Stimulated activated CD8-positive, alpha-beta memory T cell treated with anti-CD3 and anti-CD28 coated beads, Interleukin-4, amount 100 ng/mL, for 48 hours (primary cell): Measurements from ENCODE around the gene ORC2.
"Not testable (repeated sequence)": the region's sequence is repeated elsewhere in the genome, so short reads cannot be mapped to it uniquely, and the experiment has no call there.

Source experiments
- DNase-seq: peaks from one replicate; pipeline ENCODE4 v3.0.0-alpha.2; 2020

Gene ORC2

GRCh38 chr2:200963124-200963917, at the start of gene ORC2:
Gene ORC2, minus strand, starts transcription at chr2:200963660. Its CDS starts 5,537 bp downstream, at chr2:200958123.
- DNase-seq = peak; percentile 96

GRCh38 chr2:201008296-201008829, 44.9 kb upstream of the ORC2 start:
- DNase-seq = no peak

GRCh38 chr2:201007584-201007998, 44.1 kb upstream of the ORC2 start:
- DNase-seq = no peak

- DNase-seq = no peak
Observed at GRCh38 chr2:201006704-201007103, 43.2 kb upstream of the ORC2 start.

GRCh38 chr2:201004370-201004769, 40.9 kb upstream of the ORC2 start:
- DNase-seq = no peak

- DNase-seq = no peak
Observed at GRCh38 chr2:200993097-200993496, 29.6 kb upstream of the ORC2 start.

- no peak for DNase-seq
Observed at GRCh38 chr2:200987137-200987536, 23.7 kb upstream of the ORC2 start.

GRCh38 chr2:200985799-200986198, 22.3 kb upstream of the ORC2 start:
- DNase-seq = no peak

- DNase-seq = no peak
Observed at GRCh38 chr2:200976710-200977109, 13.2 kb upstream of the ORC2 start.

- DNase-seq = no peak
Observed at GRCh38 chr2:200975672-200976071, 12.2 kb upstream of the ORC2 start.

- DNase-seq = not testable (repeated sequence)
Observed at GRCh38 chr2:200970057-200970456, 6.6 kb upstream of the ORC2 start.

GRCh38 chr2:200968735-200969134, 5.3 kb upstream of the ORC2 start:
- no peak for DNase-seq

- DNase-seq = no peak
Observed at GRCh38 chr2:200968162-200968561, 4.7 kb upstream of the ORC2 start.

- no peak for DNase-seq
Observed at GRCh38 chr2:200966770-200967169, 3.3 kb upstream of the ORC2 start.

- no peak for DNase-seq
Observed at GRCh38 chr2:200964498-200964897, 1.0 kb upstream of the ORC2 start.

GRCh38 chr2:200963918-200964252, 425 bp upstream of the ORC2 start:
- not testable (repeated sequence) for DNase-seq

- no peak for DNase-seq
Observed at GRCh38 chr2:200962811-200963123, 693 bp downstream of the ORC2 start.

GRCh38 chr2:200961674-200962073, 1.8 kb downstream of the ORC2 start:
- no peak for DNase-seq

- DNase-seq = no peak
Observed at GRCh38 chr2:200950378-200950777, 13.1 kb downstream of the ORC2 start.

GRCh38 chr2:200945395-200945729, 18.1 kb downstream of the ORC2 start:
- no peak for DNase-seq

GRCh38 chr2:200944467-200945394, 18.7 kb downstream of the ORC2 start:
- DNase-seq = peak; percentile 83

- no peak for DNase-seq
Observed at GRCh38 chr2:200943527-200944105, 19.8 kb downstream of the ORC2 start.

GRCh38 chr2:200939832-200940231, 23.6 kb downstream of the ORC2 start:
- no peak for DNase-seq
